Measurements from ENCODE around the gene VSTM2A.

Gene VSTM2A

GRCh38 chr7:54615537-54615936 is 73.4 kb downstream of the VSTM2A start:
- no peak for DNase-seq (ENCODE audit: low spot score)

All from SW480 (cell line).